Activated CD4-positive, alpha-beta T cell treated with anti-CD3 and anti-CD28 coated beads, Interleukin-10, Interleukin-2, amounts not matched to agents 100 ng/mL and 50 ng/mL, durations not matched to agents 16 hours and 8 hours (primary cell): Measurements from ENCODE around the gene CD93.

Experiments
- DNase-seq: peaks from one replicate; pipeline ENCODE4 v3.0.0-alpha.2; 2020

CD93 gene

GRCh38 chr20:23086056-23086566 is at the start of gene CD93:
Gene CD93, minus strand, starts transcription at chr20:23086324. Its CDS starts 132 bp downstream, at chr20:23086192.
- peak; percentile 85 for DNase-seq

GRCh38 chr20:23133560-23133998 is 47.5 kb upstream of the CD93 start:
- no peak for DNase-seq

GRCh38 chr20:23132930-23133559 is 46.9 kb upstream of the CD93 start:
- DNase-seq = no peak

GRCh38 chr20:23132293-23132929 is 46.3 kb upstream of the CD93 start:
- DNase-seq = no peak

- DNase-seq = no peak
Measured at GRCh38 chr20:23131766-23132165, 45.6 kb upstream of the CD93 start.

GRCh38 chr20:23130622-23131140 is 44.6 kb upstream of the CD93 start:
- no peak for DNase-seq

GRCh38 chr20:23129891-23130621 is 43.9 kb upstream of the CD93 start:
- DNase-seq = no peak

- no peak for DNase-seq
Measured at GRCh38 chr20:23129266-23129665, 43.1 kb upstream of the CD93 start.

- no peak for DNase-seq
Measured at GRCh38 chr20:23128461-23129125, 42.5 kb upstream of the CD93 start.

GRCh38 chr20:23127506-23128279 is 41.6 kb upstream of the CD93 start:
- DNase-seq = no peak

- peak; percentile 29 for DNase-seq
Measured at GRCh38 chr20:23126281-23127061, 40.3 kb upstream of the CD93 start.

- no peak for DNase-seq
Measured at GRCh38 chr20:23125625-23126191, 39.6 kb upstream of the CD93 start.

- DNase-seq = no peak
Measured at GRCh38 chr20:23125159-23125558, 39.0 kb upstream of the CD93 start.

GRCh38 chr20:23123886-23124285 is 37.8 kb upstream of the CD93 start:
- DNase-seq = no peak

GRCh38 chr20:23122796-23123655 is 36.9 kb upstream of the CD93 start:
- no peak for DNase-seq

- no peak for DNase-seq
Measured at GRCh38 chr20:23122321-23122720, 36.2 kb upstream of the CD93 start.

GRCh38 chr20:23121751-23122320 is 35.7 kb upstream of the CD93 start:
- DNase-seq = no peak

- no peak for DNase-seq
Measured at GRCh38 chr20:23120936-23121750, 35.0 kb upstream of the CD93 start.

- DNase-seq = no peak
Measured at GRCh38 chr20:23120261-23120660, 34.1 kb upstream of the CD93 start.
